Panc1 (cell line): ENCODE results near the gene STYK1.

Experiments
- TCF7L2 ChIP-seq: IDR thresholded peaks from 2 replicates; pipeline ENCODE4 v1.6.1; 2011; ENCODE audit warnings: mild to moderate bottlenecking, low read depth, low read length, inconsistent platforms
- TF ChIP-seq, protein P1 (sequence below): fragments of 450-650 bp; IDR thresholded peaks from 2 replicates; pipeline ENCODE4 v1.5.1; 2017; ENCODE audit warnings: mild to moderate bottlenecking

DNA sequence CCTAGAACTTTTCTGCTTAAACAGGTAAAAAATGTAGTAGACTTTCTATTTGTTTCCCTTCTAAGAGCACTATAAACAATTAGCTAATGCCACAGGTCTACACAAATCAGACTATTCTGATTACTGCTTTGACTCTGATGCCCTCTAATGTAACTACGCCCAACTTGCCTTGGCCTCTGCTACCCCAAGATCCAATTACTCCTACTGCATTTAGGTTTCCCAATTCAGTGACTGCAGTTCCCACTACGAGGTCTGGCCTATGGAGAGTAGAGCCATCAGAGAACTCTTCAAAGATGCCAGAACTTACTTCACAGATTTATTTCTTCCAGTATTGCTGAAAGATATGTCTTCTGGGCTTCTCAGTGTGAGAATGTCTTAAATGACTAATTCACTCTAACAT is 15.3 kb upstream of the STYK1 start:
- no peak for TF ChIP-seq TCF7L2
- TF ChIP-seq, protein P1, sequence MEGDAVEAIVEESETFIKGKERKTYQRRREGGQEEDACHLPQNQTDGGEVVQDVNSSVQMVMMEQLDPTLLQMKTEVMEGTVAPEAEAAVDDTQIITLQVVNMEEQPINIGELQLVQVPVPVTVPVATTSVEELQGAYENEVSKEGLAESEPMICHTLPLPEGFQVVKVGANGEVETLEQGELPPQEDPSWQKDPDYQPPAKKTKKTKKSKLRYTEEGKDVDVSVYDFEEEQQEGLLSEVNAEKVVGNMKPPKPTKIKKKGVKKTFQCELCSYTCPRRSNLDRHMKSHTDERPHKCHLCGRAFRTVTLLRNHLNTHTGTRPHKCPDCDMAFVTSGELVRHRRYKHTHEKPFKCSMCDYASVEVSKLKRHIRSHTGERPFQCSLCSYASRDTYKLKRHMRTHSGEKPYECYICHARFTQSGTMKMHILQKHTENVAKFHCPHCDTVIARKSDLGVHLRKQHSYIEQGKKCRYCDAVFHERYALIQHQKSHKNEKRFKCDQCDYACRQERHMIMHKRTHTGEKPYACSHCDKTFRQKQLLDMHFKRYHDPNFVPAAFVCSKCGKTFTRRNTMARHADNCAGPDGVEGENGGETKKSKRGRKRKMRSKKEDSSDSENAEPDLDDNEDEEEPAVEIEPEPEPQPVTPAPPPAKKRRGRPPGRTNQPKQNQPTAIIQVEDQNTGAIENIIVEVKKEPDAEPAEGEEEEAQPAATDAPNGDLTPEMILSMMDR = no peak
